Subcutaneous preadipocyte (primary cell): Measurements from ENCODE around the gene RNF187. TPM values are rescaled to one million over a fixed set of nuclear protein-coding genes. Genes with fewer than 3 reads are reported as not detected.

Experiments
- small RNA-seq: library from RNA; depleted of rRNA; stranded (forward); fragments of <200 nt; gene quantifications from one replicate; pipeline ENCODE3, GENCODE V24; 2012
- total RNA-seq: library from RNA; depleted of rRNA; stranded (reverse); fragments of >200 nt; gene quantifications from 2 replicates; pipeline ENCODE4 v1.2.3, GENCODE V29; 2012

RNF187 gene
- total RNA-seq: 32.6 and 34.9 TPM in 2 replicates

DNA sequence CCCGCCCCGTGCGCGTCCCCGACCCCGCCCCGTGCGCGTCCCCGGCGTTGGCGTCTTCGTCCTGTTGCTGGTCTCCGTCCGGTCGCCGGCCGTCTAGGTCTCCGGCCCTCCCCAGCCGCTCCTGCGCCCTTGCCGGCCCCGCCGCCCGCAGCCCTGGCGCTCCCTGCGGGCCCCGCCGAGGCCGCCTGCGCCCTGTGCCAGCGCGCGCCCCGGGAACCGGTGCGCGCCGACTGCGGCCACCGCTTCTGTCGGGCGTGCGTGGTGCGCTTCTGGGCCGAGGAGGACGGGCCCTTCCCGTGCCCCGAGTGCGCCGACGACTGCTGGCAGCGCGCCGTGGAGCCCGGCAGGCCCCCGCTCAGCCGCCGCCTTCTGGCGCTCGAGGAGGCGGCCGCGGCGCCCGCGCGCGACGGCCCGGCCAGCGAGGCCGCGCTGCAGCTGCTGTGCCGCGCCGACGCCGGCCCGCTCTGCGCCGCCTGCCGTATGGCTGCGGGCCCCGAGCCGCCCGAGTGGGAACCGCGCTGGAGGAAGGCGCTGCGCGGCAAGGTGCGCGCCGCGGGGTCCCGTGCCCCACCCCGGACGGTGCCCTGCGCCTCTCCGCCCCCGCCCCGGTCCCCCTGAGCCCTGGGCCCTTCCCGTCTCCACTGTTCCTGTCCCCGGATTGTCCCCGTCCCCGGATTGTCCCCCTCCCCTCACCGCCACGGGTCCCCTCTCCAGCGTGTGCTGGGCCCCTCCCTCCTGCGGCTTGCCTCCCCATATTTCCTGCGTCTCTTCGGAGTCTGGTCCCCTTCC is at the start of gene RNF187:
TSS of gene RNF187 (plus strand) at position 47 of the 789 bp plus-strand sequence.

Small RNAs within 50 kb of the gene (small RNA-seq; reads per million reads assigned to genes)
- not detected for gene MIR4666A

Other genes starting within 250 kb of the RNF187 start
- 22.0 and 28.5 TPM in 2 replicates for gene TRIM11, start 80.5 kb upstream of the RNF187 start, total RNA-seq
- under 0.01 TPM in 1 of 2 replicates, not detected in the other for gene TRIM17, start 70.5 kb upstream of the RNF187 start, total RNA-seq
- gene RHOU, start 248.1 kb downstream of the RNF187 start, total RNA-seq: 0.37 and 0.39 TPM in 2 replicates